GM18526 (cell line): ENCODE measurements around the gene IQSEC1.

ENCODE experiments used
- POLR2A ChIP-seq: IDR thresholded peaks from 3 replicates; pipeline ENCODE4 v1.6.1; 2011; ENCODE audit not compliant: insufficient read length; ENCODE audit errors: extremely low read depth

IQSEC1 gene

DNA sequence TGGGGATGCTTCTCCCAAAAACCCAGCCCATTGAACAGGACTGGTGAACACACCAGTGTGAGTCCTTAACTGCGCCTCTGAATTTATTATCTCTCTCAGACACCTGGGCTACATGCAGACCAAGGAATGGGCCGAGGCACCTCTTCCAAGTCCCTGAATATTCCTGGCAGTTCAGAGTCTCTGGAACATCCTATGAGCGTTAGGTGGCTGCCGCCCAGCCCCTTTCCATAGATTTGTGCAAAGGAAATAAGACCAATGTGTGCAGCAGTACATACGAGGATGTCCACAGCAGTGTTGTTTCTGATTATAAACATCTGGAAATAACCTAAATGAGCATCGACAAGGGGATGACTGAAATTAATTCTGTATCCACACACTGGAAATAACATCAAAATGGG is 127.0 kb downstream of the IQSEC1 start:
- no peak for TF ChIP-seq POLR2A

DNA sequence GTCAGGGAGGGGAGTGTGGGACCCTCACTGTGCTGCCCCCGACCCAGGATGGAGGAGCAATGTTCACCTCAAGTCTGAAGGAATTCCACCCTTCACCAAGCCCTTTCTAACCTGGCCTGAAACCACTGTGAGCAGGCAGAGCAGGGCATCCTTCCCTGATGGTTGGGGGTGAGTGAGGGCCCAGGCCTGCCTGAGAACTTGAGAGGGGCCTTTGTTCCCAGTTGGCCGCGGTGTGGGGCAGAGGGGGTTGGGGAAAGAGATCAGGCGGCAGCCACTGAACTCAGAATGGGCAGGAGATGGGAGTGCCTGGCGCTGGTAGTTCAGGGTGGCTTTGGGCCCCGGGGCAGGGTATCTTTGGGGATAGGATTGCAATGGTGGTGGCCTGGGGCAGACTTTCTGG is 128.4 kb downstream of the IQSEC1 start:
- TF ChIP-seq POLR2A: no peak

DNA sequence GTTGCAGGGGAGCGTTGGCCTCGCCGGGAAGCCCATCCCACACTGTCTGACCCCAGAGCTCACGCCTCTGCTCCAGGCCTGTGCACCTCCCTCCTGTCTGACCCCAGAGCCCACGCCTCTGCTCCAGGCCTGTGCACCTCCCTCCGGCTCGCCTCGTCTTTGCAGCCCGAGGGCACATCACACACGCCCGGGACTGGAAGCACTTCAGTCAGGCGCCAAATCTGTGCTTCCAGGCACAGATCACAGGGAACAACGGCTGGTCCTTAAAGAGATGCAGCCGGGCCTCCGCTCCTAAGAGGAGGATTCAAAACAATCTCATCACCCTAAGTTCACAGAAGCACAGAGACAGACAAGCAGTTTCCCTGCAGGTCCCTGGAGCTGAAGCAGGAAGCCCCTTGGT is 128.8 kb downstream of the IQSEC1 start:
- TF ChIP-seq POLR2A: no peak

DNA sequence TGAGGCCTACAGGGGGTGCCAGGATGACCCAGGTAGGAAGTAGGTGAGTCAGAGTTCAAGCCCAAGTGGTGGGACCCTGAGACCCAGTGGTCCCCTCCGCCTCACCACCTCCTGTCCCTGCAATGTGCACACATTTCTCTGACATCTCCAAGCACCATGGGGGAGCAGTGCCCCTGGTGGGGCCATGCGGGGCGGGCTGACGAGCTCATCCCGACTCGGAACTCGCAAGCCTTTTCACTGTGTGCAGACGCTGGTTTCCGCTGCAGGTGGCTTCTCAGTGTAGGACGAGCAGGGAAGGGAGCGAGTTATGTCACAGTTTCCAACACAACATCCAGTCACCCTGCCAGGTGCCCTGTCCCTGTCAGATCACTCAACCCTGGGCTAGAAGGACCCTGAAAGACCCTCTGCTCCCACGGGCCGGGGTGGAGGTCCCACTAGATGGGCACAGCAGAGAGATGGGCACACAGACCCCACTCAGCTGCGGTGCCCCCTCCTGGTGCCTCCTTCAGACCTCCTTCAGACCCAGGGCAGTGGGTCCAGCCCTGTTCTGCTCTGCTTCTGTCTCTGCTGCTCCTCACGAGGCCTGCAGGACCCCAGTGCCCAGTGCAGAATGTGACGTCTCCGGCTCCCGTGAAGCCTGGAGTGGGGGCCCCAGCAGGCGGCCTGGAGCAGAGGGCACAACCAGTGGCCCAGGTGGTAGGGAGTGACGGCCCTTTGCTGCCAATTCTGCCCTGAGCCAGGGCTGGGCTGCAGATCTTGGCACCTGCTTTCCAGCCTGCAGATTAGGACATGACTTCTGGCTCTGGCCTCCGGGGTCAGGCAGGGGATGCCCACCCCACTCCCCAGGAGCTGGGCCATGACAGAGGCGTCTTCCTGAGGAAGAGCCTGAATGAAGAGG is 129.9 kb downstream of the IQSEC1 start:
- no peak for TF ChIP-seq POLR2A

DNA sequence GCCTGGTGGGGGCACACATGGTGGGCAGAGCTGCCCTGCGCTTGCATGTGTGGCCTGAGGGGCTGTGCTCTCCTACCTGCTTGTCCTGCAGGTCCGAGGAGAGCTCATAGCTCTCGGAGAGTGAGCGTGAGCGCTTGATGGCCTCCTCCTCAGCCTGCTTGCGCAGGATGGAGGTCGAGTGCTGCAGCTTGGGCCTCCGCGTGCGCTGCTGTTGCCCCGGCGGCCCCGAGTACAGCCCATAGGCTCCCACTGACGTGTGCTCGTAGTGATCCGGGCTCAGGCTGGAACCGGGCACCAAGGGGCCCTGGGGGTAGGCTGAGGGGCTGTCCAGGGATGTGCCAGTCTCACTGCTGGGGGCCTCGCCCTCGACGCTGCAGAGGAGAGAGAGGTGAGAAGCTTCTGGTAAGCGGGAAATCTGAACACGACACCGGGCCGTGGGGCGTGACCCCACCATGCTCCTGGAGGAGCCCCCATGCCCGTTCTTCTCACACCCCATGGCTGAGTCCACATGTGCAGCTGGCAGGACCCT is 131.7 kb downstream of the IQSEC1 start:
- no peak for TF ChIP-seq POLR2A

DNA sequence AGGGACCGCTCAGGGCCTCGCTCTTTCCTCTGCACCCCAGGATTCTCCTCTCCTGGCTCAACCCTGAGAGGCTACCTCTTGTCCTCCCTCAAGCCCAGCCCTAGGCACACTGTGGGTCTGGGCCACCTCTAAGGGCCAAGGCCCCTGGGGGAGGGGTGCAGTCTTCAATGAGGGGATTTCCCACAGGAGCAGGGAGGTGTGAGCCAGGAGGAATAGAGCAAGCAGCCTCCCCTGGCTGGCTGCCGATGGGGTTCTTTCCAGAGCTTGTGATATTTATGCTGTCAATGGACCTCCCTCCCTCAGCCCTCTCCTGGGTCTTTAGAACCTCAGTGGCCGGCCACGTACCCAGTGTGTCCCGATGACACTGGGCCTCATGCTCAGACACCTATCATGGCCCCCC is 132.4 kb downstream of the IQSEC1 start:
- no peak for TF ChIP-seq POLR2A

DNA sequence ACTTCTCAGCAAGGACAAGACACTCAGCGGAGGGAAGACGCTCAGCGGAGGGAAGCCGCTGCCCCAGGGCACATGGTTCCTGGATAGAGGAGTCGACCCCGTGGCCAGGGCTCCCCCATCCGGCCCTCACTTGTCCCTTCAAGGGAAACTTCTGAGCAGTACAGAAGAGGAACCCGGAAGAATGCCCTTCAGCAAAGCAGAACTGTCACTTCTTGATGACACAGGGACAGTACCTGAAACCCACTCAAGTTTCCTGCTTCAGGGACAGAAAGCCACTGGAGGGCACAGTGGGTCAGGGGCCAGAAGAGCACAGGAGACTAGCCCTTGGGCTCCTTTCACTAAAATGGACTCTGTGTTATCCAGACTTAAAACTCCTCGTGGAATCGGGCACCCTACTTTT is 134.1 kb downstream of the IQSEC1 start:
- no peak for TF ChIP-seq POLR2A

DNA sequence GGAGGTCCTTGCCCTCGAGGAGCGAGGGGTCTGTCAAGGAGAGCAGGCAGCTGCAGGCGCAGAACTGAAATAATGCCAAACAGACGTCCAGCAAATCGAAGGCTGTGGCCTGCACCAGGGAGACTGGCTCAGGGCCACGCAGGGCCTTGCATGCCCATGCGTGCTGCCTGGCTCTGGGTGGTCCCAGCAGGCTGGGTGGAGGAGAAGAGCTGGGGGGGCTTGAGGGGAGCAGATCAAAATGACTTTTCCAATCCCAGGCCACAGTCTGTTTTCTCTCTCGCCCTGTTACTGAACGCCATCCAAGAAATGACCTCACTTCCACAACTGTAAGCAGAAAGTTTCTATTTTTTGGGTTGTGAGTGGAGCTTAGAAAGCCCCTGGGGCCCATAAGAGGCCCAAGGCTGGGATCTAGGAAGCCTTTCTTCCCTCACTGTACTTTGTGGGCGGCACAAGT is 134.9 kb downstream of the IQSEC1 start:
- TF ChIP-seq POLR2A: no peak

DNA sequence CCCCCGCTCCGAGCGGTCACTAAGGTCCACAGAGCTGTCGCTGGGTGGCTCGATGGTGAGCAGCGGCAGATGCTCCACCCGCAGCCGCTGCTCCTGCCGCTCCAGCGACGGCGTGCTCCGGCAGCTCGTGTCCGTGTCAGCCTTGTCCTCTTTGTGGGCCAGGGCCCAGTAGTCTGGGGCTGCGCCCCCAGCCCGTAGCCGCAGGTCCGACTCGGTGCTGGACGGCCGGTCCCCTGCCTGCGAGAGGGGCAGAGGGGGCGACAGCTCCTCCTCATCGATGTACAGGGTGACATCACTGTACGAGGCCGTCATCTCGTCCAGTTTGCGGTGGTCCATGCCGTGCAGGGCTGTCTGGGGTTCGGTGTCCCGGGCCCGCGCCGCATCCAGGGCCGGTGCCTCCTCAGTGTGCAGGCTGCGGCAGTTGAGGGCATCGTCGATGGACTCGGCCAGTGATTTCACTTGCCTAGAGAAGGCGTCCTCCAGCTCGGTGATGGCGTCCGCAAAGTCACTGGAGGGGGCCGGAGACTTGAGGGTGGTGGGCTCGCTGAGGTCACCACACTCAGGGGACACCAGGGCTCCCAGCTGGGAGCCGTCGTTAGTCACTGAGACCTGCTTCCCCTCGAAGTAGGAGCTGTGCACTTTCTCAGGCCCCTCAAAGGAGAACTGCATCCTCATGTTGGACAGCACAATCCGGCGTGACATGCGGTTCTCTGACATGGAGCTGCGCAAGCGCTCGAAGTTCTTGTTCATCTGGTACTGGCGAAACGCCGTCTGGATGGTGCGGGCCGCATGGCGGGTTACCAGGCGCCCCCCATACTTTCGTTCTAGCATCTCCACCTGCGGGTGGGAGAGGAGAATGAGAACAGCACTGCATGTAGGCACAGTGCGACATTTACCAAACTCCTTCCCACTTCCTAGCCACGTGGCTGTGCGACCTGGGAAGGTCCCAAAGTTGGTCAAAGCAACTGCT is 137.1 kb downstream of the IQSEC1 start:
- no peak for TF ChIP-seq POLR2A

DNA sequence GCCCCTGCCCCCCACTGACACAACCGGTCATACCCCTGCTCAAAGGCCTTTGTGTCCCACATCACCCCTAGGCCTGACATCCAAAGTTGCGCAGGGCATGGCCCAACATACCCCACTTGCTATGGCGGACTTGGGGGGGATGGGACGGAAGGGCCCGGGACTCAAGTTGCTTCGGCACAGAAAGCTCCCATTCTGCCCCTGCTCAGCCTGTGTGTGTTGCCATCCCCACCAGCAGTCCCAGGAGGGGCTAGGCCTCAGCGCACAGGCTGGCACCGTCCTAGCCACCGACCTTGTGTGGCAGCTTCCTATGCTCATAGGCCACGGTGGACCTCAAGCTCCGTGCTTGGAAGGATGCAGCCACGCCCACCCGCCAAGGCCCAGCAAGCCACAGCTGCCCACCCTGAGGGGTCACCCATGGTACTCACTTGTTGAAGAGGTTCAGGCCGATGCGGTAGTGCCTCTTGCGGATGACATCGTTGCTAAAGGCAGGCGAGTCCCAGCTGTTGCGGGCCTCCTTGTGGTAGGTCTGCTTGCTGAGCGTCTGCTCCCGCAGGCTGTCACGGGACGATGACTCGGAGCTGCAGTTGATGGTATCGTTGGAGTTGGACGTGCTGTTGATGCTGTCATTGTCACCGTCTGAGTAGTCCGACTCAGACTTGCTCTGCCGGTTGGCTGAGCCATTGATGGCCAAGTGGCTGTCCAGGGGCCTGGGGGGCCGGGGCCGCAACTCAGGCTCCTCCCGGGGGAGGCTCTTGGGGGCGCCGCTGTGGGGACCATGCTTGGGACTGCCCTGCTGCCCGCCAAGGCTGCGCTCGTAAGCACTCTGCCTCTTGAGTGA is 138.0 kb downstream of the IQSEC1 start:
- TF ChIP-seq POLR2A: no peak

DNA sequence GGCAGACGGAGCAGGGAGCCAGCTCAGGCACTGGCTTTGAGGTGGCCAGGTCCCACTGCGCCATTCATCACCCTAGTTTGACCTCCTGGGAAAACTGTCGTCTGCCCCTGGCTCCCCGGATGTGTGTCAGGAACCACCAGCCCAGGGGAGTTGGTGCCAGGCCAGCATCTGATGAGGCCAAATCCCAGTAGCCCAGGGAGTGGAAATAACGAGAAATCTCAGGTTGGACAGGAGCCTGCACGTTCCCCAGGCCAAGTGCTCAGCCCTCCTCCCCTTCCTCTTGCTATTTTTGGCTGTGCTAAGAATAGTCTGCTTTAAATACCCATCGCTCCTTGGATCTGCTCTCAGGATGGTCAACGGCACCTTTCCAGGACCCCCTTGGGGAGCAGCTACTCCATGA is 138.8 kb downstream of the IQSEC1 start:
- TF ChIP-seq POLR2A: no peak

DNA sequence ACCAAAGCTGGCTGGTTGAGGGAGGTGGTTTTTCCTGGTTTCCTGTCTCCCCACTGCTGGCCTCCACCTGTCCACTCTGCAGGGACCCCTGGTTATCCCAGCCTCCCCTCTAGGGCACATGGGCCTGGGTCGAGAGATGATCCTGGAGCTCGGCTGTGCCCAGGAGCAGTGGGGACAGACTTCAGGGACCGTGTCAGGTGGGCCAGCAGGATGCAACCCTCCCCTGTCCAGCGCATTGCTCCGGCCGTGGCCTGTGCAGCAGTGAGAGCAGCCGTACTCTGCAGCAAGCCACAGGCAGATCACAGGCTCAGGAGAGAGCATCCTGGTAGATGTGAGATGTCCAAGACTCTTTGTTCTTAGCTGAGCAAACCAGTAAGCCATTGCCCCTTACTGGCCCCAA is 139.3 kb downstream of the IQSEC1 start:
- no peak for TF ChIP-seq POLR2A

DNA sequence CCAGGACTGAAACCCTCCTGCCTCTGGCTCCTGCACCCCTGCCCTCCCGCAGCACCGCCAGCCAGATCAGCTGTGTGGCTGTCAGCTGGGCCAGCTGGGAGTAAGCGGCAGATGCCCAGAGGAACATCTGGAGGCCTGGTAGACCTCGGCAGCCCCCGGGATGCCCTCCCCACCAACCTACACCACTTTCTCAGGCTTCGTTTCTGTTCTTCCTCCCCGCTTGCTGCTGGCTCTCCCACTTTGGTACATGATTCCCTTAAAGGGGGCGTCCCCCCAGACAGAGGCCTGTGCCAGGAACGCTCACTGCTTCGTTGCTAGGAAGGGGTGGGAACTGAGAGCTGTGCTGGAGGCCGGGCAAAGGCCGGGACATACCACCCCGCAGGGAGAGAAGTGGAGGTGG is 140.5 kb downstream of the IQSEC1 start:
- no peak for TF ChIP-seq POLR2A

DNA sequence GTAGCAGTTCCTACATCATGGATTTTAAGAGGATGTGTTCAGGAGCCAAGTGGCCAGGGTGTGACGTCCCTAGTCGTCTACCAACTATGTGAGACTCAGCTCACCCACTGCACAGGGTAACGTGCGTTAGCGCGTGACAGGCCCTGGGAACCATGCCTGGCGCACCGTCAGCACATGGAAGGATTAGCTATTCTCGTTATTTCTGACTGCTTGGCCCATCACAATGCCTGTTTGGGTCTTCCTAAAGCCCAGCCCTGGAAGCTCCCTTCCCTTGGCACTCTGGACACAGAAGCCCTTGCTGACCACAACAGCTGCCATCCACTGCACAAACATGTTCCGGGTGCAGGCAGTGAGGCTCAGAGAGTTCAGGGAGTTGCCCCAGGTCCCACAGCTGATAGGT is 140.9 kb downstream of the IQSEC1 start:
- no peak for TF ChIP-seq POLR2A
